GM10266 (cell line): ENCODE measurements around the gene FZR1.

Source experiments
- DNase-seq: peaks from one replicate; pipeline ENCODE4 v3.0.0; 2012; ENCODE audit errors: extremely low spot score
- CTCF ChIP-seq: IDR thresholded peaks from 2 replicates; pipeline ENCODE4 v1.5.1; 2012; ENCODE audit warnings: mild to moderate bottlenecking, low read depth; ENCODE audit not compliant: control insufficient read depth, insufficient read depth; ENCODE audit errors: missing control alignments

The FZR1 gene

GRCh38 chr19:3585301-3586126, 79.4 kb downstream of the FZR1 start, which contains the start of gene GIPC3:
GIPC3 (plus strand) TSS chr19:3585478; CDS start chr19:3585598, 120 bp downstream.
- TF ChIP-seq CTCF, result no peak
- no peak for DNase-seq

DNA sequence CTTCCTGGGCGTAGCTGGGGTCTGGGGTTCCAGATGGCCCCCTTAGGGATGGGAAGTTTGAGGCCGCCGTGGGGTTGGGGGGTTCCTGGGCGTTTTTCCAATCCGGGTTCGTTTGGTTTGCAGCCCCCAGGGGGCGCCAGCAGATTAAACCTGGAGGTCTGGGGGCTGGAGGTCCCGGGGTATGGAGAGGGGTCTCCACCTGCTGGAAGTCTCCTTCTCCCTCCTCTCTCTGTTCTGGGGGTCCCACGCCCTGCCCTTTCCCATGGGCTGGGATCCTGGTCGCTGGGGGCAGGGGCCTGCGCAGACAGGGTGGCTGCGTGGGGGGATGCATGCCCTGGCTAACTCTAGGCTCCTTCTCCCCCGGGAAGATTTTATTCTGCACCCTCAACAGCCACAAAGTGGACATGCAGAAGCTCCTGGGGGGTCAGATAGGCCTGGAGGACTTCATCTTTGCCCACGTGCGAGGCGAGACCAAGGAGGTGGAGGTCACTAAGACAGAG, 80.1 kb downstream of the FZR1 start:
- DNase-seq, result peak; percentile 78
- TF ChIP-seq CTCF, result peak; percentile 56

DNA sequence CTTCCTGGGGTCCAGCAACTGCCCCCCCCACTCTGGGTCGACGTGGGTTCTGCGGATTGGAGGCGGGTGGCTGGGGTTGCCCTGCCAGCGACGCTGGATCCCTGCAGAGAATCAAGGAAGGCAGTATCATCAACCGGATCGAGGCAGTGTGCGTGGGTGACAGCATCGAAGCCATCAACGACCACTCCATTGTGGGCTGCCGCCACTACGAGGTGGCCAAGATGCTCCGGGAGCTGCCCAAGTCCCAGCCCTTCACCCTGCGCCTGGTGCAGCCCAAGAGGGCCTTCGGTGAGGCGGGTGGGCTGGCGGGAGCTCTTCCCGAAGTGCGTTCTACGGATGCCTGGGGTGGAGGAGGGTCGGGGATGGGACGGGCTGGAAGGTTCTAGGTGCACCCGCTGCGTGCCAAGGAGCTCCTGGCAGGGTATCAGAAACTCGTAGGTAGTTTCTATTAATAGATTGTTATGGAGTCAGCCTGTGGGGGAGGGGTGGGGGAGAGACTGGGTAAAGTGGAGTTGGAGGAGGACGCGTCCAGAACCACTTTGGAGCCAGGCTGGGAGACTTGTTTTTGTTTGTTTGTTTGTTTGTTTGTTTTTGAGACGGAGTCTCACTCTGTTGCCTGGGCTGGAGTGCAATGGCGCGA, 80.7 kb downstream of the FZR1 start:
- no peak for DNase-seq
- no peak for TF ChIP-seq CTCF
